ENCODE results near the gene KMT2A. TPM values are rescaled to one million over a fixed set of nuclear protein-coding genes. Genes with fewer than 3 reads are reported as not detected.

Gene KMT2A
- total and polyA plus RNA-seq, 2 donors (not counting 3 experiments of a cell fraction or from before 2014, with no cell fraction given), result 23.5 to 63.9 TPM

DNA sequence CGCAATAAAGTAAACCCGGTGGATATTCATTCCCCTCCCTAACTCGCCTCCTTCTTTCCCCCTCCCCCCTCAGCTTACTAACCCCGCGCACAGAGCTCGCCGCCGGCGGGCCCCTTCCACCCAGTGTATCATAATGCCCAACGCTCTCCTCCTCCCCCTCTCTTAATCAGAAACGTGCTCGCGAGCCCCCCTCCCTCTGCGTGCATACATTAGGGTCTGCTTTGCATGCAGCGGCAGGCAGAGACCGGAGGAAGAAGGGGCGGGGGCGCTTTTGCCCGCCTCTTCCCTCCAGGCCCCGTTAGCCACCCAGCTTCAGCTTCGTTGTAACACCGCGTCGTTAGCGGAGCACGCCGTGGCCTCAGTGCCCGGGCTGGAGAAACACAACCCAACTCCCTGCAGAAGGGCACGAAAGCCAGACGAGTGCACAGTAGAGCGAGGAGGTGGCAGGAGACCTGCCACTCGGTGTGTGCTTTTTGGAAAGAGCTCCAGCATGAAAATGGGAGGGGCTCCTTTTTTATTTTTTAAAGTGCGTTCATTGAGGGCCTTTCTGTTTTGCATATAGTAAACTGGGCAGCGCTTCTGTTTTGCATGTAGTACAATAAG lies 901 bp upstream of the KMT2A start:
- DNase-seq (ENCODE audit: low read depth, low spot score) (peak; percentile 76), FAIRE-seq (peak; percentile 73)
- no peaks in the 10 kb centered on the region for H3K9me1 ChIP-seq (replicated peaks; ENCODE audit: control insufficient read depth, extremely low read depth, insufficient read depth, low read length)
- BruUV-seq (replicated peaks), result no TSS peak
- no peaks in the 10 kb centered on the region for H3K27me3 ChIP-seq (ENCODE audit: control insufficient read depth in 2 of 2, insufficient read depth in 2 of 2, low read length in 2 of 2)
- no peaks in the 10 kb centered on the region for H3K36me3 ChIP-seq (ENCODE audit: control insufficient read depth in 2 of 2, extremely low read depth in 1 of 2, insufficient read depth in 2 of 2, low read length in 2 of 2)
- no peak overlapping the region for H3K27ac ChIP-seq (ENCODE audit: insufficient read depth, low read depth, low read length)
- H3K4me2 ChIP-seq (ENCODE audit: insufficient read depth, low read length), result peak overlapping the region; percentile 83
- peaks cover 12% of the 10 kb centered on the region for H4K20me1 ChIP-seq (replicated peaks; ENCODE audit: control insufficient read depth, extremely low read depth, insufficient read depth, low read length)
- TF ChIP-seq POLR2AphosphoS5 (IDR thresholded peaks at IDR 0.05; ENCODE audit: insufficient read depth, low read depth, low read length) (no peak), GATA2 (IDR thresholded peaks at IDR 0.05; ENCODE audit: insufficient read depth, insufficient read length, low read depth, low read length) (no peak), MAX (IDR thresholded peaks at IDR 0.05; ENCODE audit: insufficient read depth, insufficient read length) (no peak), JUN (IDR thresholded peaks at IDR 0.05; ENCODE audit: borderline replicate concordance, insufficient read depth, insufficient read length, low read depth) (no peak), EZH2 (IDR thresholded peaks at IDR 0.05; ENCODE audit: borderline replicate concordance, low read depth, low read length, severe bottlenecking) (no peak), CTCF (IDR thresholded peaks at IDR 0.05; ENCODE audit: extremely low read depth in 1 of 2, insufficient read depth in 1 of 2, low read depth in 1 of 2, low read length in 2 of 2) (no peak), MYC (IDR thresholded peaks at IDR 0.05; ENCODE audit: low read depth, low read length) (no peak), POLR2A (IDR thresholded peaks at IDR 0.05; ENCODE audit: low read depth, low read length) (no peak), FOS (IDR thresholded peaks at IDR 0.05; ENCODE audit: borderline replicate concordance, insufficient read depth, low read length) (no peak)
- H3K9ac ChIP-seq (replicated peaks; ENCODE audit: extremely low read depth, insufficient read depth, low read length), result no peak overlapping the region
- ChIA-PET CTCF (interaction anchor here (0.8 to 2.4 kb wide), 8 partner anchors 8 to 53 kb away, joined by 3 to 9 read pairs (median 4); no protein-coding TSS in a partner anchor), POLR2A (interaction anchor here (0.6 to 0.9 kb wide), 2 partner anchors 33 to 63 kb away, joined by 3 read pairs; no protein-coding TSS in a partner anchor)
- peaks cover 38% of the 10 kb centered on the region for H3K79me2 ChIP-seq (ENCODE audit: control insufficient read depth, insufficient read depth, low read length)
- H3K9me3 ChIP-seq (replicated peaks; ENCODE audit: control insufficient read depth, insufficient read depth, low read length), result no peaks in the 10 kb centered on the region
- peaks cover 29% of the 10 kb centered on the region for H3K4me1 ChIP-seq (ENCODE audit: control insufficient read depth, extremely low read depth, insufficient read depth, low read length)
- H2AFZ ChIP-seq (ENCODE audit: low read depth, low read length), result peak overlapping the region; percentile 81
- intact Hi-C loops (cut with micrococcal nuclease), result loop anchor here (1.0 to 5.0 kb wide), 2 partner anchors 34 to 132 kb away; partner anchors contain the start of genes ATP5MG and IFT46
- dilution Hi-C loops (cut with MboI; ENCODE audit: extremely low pct_ligation_motif_present, low sequenced_read_pairs), result no loop called here
- peak overlapping the region; percentile 43 to 61 (median 51) for H3K4me3 ChIP-seq (replicated peaks in 1 of 3; ENCODE audit: insufficient read depth in 1 of 3, low read depth in 1 of 3, low read length in 3 of 3)
